Stimulated activated CD8-positive, alpha-beta memory T cell treated with anti-CD3 and anti-CD28 coated beads, Interleukin-12 subunit alpha, Interleukin-12 subunit beta, amount 100 ng/mL, for 24 hours (primary cell): ENCODE measurements around the gene ATP6V0A4.
A peak's percentile ranks its signal among the peaks of the same experiment; 100 is the strongest.
"Not testable (repeated sequence)": the region's sequence is repeated elsewhere in the genome, so short reads cannot be mapped to it uniquely, and the experiment has no call there.

Source experiments
- DNase-seq: peaks from one replicate; pipeline ENCODE4 v3.0.0-alpha.2; 2020; ENCODE audit errors: extremely low read depth

ATP6V0A4 gene

DNA sequence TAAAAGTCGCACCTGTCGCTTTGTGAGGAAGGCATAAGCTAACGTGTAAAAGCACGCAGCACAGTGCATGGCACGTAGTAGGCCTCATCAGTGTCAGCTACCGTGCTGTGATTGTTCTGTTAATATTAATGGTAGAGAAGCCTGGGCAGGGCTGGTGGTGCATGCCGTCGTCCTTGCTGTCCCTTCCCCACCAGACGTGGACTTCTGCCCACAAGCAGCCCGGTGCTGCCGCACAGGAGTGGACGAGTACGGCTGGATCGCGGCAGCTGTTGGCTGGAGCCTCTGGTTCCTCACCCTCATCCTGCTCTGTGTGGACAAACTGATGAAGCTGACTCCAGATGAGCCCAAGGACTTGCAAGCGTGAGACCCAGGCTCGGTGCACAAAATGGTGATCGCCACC, 4.7 kb upstream of the ATP6V0A4 start:
- DNase-seq, result no peak

DNA sequence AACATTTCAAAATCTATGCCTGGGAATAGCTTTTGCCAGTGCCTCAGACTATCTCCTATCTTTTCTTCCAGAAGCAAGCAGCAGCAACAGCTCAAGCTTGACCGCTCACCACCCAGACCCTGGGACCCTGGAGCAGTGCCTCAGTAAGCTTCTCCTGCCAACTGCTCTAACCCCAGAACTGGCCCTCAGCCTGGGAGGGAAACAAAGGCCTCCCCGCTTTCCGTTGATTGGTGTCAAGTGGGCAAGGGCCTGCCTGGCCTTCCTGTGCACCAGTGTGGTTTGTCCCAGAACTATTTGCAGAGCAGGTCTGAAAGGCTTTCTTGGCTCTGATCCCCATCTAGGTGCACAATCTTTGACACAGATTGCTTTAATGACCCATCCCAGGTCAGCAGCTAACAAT, 3.3 kb upstream of the ATP6V0A4 start:
- DNase-seq, result no peak

DNA sequence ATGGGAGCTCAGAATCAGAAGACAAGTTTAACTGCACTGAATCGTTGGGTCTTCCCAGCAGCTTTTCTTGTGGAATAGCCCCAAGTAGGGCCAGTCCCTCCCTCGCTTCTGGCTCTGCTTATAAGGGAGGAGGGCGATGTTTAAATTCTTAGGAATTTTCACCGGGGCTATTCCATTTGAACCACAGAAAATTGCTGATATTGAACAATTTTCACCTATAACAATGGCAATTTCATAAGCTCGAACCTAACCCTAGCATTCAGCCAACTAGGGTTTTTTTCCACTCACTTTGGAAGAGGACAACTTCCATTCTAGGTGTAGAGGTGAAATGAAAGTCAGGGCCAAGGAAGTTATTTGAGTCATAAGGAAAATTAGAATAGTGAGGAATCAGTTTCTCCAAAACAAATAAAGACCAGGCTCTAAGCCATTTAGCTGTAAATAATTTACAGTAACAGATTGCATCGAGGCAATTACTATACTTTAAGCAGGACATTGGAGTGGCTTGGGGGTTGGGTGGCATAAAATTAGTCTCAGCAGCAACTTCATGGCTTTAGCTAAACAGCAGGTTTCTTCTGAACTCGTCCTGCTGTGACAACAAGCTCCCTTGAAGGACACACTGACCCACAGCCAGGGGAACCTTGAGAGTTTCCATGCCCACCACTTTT, 1.5 kb upstream of the ATP6V0A4 start:
- DNase-seq, result no peak

DNA sequence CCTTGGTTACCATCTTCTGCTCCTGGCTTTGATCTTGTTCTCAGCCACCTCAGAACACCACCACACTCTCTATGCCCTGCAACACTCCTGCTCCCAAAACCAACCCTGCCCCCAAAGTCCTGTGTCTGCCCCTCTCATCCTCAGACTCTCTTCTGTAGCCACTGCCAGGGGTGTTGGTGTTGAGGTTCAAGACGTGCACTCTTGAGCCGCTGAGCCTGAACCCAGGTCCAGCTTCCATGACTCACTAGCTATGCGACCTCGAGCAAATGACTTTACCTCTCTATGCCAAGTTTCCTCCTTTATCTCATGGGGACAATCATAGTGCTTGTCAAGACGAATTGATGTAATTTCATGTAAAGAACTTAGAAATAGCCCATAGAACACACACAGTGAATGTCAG, 840 bp upstream of the ATP6V0A4 start:
- DNase-seq, result no peak

DNA sequence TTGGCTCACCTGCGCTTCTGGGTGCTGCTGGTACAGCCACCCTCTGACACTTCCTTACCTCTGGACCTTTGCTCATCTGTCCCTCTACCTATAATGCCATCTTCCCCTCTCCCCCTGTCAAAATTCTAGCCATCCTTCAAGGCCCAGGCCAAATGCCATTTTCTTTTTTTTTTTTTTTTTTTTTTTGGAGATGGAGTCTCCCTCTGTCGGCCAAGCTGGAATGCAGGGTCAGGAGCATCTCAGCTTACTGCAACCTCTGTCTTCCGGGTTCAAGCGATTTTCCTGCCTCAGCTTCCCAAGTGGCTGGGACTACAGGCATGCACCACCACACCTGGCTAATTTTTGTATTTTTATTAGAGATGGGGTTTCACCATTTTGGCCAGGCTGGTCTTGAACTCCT, 950 bp downstream of the ATP6V0A4 start:
- not testable (repeated sequence) for DNase-seq

DNA sequence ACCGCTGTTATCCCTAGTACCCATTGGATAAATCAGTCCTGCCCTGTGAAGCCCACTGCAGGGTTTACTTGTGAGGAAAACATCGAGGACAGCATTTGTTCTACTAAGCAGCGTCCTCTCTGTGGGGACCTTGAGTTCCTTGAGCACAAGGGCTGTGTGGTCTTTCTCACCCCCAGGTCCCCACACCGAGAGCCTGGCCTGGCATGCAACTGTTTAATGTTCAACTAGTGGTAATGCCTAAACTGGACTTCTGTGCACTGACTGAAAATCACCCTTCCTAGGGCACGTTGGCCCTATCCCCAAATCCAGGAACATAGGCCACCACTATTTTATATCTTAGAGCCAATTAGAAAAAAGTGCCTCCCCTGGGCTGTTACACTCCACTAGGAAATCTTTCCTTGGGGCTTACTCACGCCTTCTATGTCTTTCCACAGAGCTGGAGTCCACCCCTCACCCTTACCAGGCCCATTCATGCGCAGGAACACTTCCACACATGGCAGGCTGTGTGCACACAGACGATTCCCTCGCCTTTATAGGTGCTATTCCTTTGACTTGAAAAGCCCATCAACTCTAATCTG, 1.9 kb downstream of the ATP6V0A4 start:
- no peak for DNase-seq

DNA sequence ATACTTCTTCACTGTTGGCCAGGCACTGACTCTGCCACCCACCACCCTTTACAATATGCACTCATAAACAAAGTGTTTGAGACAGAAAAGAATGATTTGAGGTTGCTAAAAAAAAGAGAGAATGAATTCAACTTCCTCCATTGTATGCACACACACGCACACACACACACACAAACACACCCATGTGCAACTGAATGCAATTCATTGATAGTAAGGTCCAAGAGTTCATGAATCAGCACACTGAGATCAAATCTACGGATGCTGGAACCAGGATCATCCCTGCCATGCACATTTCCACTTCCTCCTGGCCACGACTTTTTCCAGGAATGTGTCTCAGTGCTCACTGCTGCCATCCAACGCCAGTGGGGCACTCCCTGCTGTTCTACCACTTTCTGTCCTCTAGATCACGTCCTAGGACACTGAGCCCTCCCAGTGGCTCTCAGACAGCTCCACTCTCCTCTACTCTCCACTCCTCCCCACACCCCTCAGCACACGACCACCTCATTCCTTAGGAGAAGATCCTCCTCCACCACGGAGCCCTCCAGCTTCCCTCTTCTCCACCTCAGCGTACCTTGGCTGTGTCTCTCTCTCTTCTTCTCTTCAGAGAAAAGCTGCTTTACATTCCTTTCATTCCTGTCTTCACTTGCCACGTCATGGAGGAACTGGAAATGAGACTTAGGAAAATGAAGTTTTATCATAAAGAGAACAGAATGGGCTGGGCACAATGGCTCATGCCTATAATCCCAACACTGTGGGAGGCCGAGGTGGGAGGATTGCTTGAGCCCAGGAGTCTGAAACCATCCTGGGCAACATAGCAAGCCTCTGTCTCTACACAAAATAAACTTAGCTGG, 12.2 kb downstream of the ATP6V0A4 start:
- DNase-seq, result no peak

DNA sequence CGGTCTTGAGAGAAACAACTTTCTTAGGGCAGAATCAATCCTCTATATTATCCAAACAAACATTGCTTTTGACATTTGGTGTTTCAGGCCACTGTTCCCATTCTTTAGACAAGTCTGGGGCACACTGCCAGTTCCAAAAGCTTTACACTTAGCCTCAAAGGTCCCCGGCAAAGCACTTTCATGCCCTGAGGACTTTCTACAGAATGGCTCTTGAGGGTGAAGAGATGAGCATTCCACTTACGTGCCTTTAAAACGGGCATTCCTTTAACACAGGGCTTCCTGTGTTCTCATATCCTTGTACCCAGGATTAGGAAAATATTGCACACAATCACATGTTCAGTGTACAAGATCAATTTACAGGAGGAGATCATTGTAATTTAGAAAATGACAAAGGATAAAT, 13.3 kb downstream of the ATP6V0A4 start:
- no peak for DNase-seq

DNA sequence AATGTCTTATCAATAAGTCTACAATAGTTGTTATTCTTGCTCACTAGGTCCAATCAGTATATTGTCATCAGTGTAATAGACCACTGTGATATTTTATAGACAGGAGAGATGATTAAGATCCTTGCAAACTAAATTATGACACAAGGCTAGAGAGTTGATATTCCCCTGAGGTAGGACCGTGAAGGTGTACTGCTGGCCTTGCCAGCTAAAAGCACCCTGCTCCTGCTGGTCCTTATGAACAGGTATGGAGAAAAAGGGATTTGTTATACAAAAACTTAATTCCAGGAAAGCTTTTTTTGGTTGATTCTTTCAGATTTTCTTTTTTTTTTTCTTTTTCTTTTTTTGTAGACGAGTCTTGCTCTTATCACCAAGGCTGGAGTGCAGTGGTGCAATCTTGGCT, 17.0 kb downstream of the ATP6V0A4 start:
- DNase-seq, result no peak

DNA sequence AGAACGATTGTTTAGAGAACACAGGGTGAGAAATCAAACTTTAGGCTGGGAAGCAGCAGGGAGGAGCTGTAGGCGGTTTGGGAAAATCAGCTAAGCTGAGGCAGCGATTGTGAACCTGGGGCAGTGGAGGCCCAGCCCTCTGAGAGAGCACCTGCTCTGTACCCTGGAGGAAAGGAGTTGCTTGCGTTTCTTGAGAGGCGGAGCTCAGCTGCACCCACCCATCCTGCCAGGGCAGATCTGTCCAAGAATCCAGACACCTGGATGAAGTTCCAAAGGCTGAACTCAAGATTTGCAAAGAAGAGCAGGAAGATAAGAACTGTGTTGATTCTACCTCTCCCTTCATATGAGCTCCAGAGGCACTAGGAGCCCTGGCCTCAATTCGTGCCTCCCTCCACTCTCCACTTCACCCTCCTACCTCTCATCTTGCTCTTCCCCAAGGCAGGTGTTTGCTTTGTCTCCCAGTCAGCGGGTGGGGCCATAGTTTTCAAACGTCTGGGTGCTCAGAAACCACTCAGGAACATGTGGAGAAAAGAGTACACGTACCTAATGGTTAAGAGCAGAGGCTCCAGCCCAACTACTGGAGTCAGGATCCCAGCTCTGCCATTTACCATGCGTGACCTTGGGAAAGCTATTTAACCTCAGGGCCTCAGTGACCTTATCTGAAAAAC, 21.7 kb downstream of the ATP6V0A4 start:
- no peak for DNase-seq

DNA sequence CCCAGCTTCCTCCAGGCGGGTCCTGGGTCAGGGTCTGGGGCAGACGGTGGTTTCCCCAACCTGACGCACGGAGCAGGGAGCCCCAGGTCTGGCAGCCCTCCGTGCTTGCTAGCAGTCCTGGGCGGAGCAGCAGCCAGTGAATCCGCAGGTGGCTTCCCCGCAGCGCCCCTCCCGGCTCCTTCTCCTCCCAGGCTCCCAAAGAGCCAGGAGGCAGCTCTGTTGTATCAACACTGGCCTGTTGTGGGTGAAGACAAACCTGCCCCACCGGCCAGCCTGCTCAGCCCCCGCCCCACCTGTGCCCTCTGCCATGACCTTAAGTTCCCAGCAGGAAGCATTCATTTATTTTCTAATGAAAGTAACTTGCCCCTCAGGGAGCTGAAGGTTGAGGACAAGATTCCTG, 24.2 kb downstream of the ATP6V0A4 start:
- no peak for DNase-seq

DNA sequence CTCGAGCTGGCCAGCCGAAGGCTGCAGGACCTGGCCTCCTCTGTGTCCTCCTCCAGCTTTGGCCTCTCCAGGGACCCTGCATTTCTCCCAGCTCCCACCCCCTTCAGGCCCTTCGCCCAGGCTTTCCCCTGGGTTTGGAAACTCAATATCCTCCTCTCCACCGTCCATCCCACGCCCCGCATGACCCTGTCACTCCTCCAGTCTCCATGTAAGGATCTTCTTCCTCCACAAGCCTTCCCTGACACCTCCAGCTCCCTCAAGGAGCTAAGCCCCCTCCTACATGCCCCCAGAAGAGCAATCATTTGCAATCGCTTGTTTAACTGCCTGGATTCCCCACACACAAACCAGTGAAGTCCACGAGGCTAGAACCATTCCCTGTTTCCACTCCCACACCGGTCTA, 24.8 kb downstream of the ATP6V0A4 start:
- no peak for DNase-seq

DNA sequence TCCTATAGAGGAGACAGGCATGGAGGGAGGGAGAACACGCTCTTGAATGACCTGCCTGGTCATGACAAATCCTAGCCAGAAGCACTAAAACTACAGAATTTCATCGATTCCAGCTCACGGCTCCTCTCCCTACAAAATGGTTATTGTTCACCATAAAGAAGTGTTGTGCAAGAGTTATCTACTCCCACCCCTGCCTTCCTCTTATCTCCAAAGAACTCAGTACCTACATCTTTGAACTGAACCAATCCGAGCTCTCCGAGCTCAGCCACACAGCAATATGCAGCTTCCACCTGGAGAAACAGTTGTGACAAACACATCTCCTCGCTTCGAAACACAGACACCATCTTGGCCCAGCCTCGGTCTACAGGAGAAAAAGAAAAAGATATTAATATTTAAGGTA, 27.1 kb downstream of the ATP6V0A4 start:
- no peak for DNase-seq

DNA sequence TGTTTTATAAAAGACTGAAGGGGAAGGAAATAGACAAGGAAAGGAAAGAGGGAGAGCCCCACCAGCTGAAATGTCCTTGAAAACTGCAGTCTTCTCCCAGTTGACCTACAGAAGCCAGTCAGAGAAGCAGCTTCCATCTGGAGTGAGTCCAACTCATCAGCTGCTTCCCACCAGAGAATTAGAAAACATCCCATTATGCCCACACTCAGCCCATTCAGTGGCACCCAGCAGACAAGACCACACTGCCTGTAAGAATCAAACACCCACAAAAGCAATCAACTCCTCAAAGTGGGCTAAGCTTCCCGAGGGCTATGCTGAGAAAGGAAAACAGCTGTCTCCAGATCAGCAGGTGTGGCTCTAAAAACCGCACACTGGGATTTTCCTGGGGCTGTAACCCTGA, 29.8 kb downstream of the ATP6V0A4 start:
- DNase-seq, result no peak

DNA sequence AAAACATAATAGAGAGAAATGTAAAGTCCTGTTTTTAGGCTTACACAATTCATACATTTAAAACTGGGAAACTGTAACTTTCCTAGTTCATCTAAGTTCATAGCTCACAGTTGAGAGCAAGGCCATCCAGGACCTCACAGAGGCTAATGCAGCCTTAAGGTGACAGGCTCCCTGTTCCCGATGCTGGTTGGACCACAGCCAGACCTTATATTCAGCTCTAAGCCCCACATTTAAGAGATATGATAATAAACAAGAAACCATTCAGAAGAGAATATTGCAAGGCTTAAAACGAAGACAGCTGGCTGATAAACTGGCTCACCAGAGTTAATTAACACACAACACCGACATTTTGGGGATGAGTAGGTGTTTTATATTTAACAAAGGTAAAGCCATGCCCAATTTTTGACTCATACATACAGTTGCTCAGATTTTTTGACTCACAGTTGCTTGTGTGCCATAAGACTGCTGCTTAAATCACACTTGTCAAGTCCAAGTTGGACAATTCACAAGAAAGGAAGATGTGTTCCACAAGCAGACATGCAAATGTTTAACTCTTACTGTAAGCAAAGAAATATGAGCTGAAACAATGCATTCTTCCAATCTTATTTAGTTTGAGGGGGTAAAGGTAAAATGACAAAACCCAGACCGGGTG, 41.3 kb downstream of the ATP6V0A4 start:
- DNase-seq, result no peak

DNA sequence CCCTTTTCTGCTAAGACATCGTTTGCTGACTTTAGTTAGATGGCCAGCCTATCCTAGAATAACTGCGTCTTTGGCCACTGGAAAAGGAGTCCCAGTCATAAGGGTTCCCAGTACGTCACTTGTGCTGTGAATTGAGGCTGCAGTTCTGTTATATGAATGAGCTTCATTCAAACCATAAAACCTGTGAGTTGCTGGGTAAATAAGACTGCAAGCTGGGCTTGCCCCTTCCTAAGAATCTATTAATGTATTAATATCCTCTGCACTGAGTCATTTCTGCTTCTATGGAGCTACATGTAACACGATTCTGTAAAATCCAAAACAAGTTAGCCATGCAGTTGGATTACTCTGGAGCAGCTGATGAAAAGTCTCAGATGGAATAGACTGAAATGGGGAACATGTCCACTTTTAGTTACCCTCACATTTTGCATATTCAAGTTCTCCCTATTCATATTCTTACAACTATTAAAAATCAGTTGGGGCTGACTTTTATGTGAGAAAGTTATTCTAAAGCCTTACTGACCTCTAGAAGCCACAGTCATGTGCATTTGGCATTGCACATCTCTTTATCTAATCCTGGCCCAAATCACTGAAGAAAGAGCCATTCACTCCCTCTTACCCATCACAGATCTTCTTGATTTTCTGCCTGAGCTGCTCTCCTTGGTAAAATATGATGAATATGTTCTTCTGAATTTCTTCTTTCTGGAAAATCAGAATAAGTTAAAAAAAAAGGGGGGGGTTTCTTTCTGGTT, 42.0 kb downstream of the ATP6V0A4 start:
- DNase-seq, result no peak

DNA sequence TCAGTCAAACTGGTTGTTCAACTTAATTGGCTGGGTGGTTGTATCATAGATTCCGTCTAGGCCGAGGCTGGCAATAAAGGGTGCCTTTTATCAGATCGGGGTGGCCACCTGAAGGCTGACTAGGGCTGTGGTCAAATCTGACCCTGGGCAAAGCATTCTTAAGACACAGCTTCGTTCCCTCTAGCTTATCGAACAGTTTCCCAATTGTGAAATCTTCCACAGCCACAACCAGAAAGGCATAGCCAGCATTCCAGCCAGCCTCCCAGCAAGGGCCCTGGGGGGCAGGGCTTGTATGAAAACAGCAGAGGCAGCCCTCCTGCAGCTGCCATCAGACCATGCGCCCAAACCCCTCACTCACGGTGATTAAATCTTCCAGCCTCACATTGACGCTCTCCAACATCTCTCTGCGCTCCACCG, 42.7 kb downstream of the ATP6V0A4 start:
- DNase-seq, result no peak

DNA sequence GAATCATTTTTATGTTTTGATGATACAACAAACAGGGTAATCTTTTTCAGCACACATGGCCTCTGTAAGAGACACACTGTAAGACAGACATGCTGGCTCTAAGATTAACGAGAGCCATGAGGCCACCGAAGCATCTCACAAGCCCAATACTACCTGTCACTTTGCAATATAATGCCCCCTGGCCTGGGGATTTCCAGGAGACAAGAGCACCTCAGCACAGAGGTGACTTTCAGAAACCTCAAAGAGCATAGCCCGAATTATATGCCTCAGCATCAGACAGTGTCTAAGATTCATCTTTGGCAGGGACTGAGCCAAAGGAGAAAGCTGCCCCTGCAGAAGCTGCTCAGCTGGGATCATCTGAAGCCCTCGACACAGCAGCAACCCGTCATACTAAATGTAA, 44.4 kb downstream of the ATP6V0A4 start:
- no peak for DNase-seq

DNA sequence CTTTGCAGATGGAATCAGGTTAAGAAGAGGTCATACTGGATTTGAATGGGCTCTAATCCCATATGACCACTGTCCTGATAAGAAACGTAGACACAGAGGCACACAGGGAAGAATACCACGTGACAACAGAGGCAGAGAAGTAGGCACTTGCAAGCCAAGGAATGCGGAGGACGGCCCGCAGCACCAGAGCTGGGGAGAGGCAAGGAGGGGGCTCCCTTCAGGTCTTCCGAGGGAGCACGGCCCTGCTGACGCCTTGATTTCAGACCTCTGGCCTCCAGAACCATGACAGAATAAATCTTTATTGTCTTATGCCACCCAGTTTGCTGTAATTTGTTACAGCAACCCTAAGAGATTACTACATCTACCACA, 44.9 kb downstream of the ATP6V0A4 start:
- DNase-seq, result no peak

DNA sequence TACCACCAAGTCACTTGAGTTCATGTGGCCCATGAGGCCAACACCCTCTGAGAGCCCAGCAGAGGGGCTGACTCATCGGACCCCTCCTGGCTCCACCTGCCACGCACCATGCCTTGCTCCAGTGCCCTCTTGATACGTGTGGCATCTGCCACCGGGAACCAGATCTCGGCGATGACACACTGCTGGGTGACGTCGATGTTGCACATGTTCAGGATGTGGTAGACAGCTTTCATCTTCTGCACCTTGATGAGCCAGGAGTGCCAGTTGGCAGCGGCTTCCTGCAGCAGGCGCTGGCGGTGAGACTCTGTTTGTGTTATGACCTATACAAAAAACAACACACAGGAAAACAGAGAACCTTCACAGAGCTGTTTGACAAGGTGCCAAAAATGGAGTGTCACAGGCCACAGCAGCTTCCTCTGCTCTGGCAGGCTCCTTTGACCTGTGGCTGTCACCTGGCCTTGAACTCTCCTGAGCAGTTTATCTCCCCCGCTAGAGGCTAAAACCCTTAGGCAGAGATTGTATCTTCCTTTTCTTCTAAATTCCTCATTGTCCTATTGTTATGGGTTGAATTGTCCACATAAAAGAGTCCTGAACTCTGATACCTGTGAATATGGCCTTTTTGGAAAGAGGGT, 45.4 kb downstream of the ATP6V0A4 start:
- DNase-seq, result peak; percentile 59

DNA sequence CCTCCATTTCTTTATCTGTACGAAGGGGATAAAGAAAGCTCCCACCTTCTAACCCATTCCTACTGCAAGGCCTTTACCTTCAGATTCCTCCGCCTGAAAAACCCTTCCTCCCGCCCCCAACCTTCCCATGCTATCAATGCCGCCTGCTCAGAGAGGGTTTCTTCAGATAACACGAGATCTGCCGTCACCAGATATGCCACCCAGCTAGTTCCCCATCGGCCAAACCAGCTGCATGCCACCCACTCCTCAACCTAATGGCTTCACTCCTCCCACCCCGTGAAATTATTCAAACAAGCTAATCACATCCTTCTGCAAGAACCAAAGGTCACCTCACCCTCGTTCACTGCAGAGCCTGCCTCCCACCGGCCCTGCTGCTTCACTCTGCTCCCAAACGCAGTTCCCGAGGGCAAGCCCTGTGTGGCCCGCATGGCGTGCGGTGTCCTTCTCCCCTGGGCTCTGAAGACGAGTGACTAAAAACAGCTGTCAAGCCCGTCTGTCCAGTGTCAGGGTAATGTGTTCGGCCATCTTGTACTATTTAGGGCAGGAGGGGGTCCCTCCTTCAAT, 47.0 kb downstream of the ATP6V0A4 start:
- no peak for DNase-seq
